NOMO-1 treated with DMSO at 0.1 percent for 48 hours (cell line): Measurements from ENCODE around the gene PRKG1.
"Not testable (repeated sequence)": the region's sequence is repeated elsewhere in the genome, so short reads cannot be mapped to it uniquely, and the experiment has no call there.

Experiments
- DNase-seq: peaks from one replicate; lab custom pipeline; 2025; ENCODE audit not compliant: unreplicated experiment; lab: John Stamatoyannopoulos, UW

PRKG1 gene

DNA sequence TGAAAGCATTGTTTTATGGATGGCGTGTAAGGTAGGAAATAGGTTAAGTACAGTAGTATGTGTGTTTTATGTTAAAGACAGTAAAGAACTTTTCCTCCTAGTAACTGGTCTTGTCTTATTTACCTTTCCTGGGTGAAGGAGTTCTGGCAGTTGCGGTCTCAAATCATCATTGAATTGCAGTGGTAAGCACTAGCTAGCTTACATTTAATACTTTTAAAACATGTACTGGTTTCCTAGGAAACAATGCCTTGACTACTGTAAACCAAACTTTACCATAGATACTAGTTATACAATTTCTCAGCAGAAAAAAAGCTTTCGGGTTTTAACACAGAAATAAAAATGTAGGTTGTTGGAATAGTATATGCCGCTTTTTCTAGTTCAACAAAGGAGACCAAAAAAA, 37.7 kb downstream of the PRKG1 start:
- DNase-seq, result no peak

- DNase-seq, result no peak
Measured at GRCh38 chr10:51113007-51113406, 38.7 kb downstream of the PRKG1 start.

DNA sequence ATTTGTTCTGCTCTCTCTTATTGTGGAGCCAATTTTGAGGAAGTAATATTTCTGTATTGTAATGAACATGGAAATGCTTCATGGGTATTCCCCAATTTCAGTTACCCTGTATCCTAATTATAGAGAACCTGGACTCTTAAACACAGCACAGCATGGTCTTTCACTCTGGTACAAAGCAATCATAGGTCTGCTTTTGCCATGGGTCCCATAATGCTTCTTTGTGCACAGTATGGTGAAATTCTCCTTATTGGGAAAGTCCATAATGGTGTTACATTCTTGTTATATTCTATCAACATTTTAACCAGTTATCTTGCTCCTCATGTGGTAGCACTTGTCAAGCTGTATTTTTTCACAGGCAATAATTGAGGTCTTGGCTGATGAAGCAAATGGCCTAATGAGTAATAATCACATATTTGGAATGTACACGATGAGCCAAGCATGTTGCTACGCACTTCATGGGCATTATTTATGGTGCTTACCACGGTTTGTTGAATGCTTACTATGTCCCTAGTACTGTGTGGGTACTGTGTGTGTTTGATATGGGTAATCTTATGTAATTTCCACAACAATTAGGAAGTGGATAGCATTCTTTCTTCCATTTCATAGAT, 42.9 kb downstream of the PRKG1 start:
- DNase-seq, result no peak

GRCh38 chr10:51117794-51118193, 43.5 kb downstream of the PRKG1 start:
- DNase-seq, result no peak

- no peak for DNase-seq
Measured at GRCh38 chr10:51119441-51119840, 45.2 kb downstream of the PRKG1 start.

GRCh38 chr10:51121861-51122260, 47.6 kb downstream of the PRKG1 start:
- DNase-seq, result no peak

GRCh38 chr10:51124852-51125251, 50.6 kb downstream of the PRKG1 start:
- no peak for DNase-seq

DNA sequence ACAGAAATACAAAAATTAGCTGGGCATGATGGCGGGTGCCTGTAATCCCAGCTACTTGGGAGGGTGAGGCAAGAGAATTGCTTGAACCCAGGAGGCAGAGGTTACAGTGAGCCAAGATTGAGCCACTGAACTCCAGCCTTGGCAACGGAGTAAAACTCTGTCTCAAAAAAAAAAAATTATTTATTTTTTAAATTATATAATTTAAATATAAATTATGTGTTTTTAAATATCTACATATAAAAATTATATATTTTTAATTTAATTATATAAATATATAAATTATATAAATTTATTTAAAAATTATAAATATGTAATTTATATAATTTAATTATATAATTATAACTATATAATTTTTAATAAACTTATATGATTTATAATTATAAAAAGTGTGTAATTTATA, 51.2 kb downstream of the PRKG1 start:
- DNase-seq, result no peak

- DNase-seq, result no peak
Measured at GRCh38 chr10:51129946-51130544, 55.8 kb downstream of the PRKG1 start.

DNA sequence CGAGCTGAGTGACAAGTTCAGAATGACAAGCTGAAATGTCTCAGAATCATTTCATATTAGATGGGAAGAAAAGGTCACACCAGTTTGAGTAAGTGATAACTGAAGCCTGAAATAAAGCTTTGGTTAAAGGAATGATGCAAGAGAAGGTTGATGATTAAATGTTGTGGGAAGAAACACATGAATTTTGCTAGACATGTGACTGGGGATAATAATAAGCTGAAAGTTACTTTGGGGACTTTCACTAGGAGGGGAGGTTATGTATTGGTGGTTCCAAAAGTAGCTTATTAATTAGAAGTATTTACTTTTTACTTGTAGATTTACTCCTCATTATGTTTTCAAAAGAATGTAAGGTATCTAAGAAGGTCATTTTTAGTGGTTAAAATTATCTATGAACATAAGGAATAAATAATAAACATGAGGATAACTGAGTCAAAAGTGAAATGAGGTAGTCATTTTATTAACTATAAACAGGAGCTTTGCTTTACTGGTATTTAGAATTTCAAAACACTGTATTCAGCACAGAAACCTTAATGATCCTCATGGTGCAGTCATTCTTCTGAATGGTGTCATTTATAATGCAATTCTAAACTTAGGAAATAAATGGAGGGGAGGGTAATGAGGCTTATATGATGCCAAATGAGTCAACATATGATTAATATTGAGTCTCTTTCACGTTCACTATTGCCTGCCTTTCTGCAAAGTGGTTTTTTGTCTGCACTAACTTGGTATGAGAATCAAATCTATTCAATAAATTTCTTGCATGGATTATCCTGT, 63.7 kb downstream of the PRKG1 start:
- no peak for DNase-seq

- DNase-seq, result no peak
Measured at GRCh38 chr10:51139176-51139575, 64.9 kb downstream of the PRKG1 start.

DNA sequence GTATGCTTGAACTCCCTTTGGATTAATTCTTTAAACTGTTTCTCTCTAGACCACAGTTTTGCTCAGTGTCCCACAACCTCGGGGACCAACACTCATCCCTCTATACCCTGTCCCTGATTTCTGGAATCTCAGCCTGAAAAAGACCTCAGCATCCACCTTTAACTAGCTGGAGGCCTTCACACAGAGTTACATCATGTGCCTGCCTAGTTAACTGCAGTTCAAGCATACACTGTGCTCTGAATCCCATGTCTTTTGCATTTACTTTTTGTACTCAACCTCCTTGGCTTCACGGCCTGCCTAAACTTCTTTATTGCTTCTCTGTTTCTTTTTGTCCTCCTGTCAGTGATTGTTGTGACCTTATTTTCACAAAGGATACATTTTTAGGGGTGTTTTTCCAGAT, 66.7 kb downstream of the PRKG1 start:
- no peak for DNase-seq

- DNase-seq, result no peak
Measured at GRCh38 chr10:51144161-51144781, 70.0 kb downstream of the PRKG1 start.

GRCh38 chr10:51145375-51145774, 71.1 kb downstream of the PRKG1 start:
- no peak for DNase-seq

GRCh38 chr10:51147644-51148399, 73.5 kb downstream of the PRKG1 start:
- DNase-seq, result no peak

- DNase-seq, result no peak
Measured at GRCh38 chr10:51156926-51157325, 82.6 kb downstream of the PRKG1 start.

GRCh38 chr10:51158832-51159231, 84.5 kb downstream of the PRKG1 start:
- DNase-seq, result no peak

DNA sequence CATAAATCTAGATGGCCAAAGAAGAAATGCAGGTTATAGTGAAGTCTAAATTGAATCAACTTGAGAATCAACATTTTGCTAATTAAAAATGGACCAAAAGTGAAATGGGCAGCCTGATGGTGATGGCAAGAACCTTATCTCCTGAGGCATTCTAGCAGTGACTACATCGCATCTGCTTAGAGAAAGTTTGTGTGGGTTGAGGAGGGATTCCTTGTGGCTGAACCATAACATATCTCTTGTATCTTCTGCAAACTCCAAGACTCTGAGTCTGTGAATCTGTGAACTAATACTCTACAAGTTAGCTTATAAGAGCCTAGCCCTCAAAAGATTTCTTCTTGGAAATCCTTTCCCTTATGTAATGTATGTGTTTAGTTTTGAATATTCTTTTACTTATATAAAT, 85.6 kb downstream of the PRKG1 start:
- no peak for DNase-seq

DNA sequence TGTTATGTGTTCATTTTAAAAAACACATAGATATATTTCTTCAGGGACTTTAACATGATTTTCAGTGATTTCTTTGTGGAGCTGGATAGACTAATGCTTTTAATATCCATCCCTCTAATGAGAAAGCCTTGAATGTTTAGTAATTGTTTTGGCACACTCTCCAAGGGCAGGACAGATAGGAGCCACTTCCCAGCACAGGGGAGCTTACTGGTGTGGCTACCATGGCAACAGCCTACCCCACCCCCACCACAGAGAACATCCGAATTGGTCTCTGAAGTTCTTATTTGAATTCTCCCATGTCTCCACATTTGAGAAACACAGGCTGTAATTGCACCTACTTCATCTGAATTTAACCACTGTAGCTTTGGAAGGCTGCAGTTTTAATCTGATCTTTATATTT, 87.7 kb downstream of the PRKG1 start:
- no peak for DNase-seq

- not testable (repeated sequence) for DNase-seq
Measured at GRCh38 chr10:51163380-51164049, 89.2 kb downstream of the PRKG1 start.
